Measurements from ENCODE around the gene ANTXRL.

- no peak for TF ChIP-seq CTCF (IDR thresholded peaks at IDR 0.05)
- TF ChIP-seq REST (IDR thresholded peaks at IDR 0.05; ENCODE audit: insufficient read depth in 1 of 2, low read depth in 2 of 2, low read length in 1 of 2), result no peak
- no peak for TF ChIP-seq POLR2AphosphoS5 (IDR thresholded peaks at IDR 0.05; ENCODE audit: low read depth, low read length)
These were observed 24.1 kb downstream of the ANTXRL start for GRCh38 chr10:46310851-46311250.
